A673 (cell line): Measurements from ENCODE around the gene PGA3.

ENCODE experiments used
- EZH2 ChIP-seq: fragments of 200-600 bp; sonication (generic); IDR thresholded peaks from 2 replicates; pipeline ENCODE4 v1.6.1; 2017; ENCODE audit warnings: borderline replicate concordance, low read depth, mild to moderate bottlenecking, mixed read lengths, antibody characterized with exemption, low read length; ENCODE audit not compliant: poor library complexity, severe bottlenecking
- TF ChIP-seq, protein P1 (sequence below): fragments of 300-800, 200-600 bp; sonication (generic); conservative IDR thresholded peaks from 2 replicates; pipeline ENCODE4 v1.5.1; 2017; ENCODE audit warnings: low read depth, mild to moderate bottlenecking, antibody characterized with exemption, low read length, moderate library complexity, mixed read lengths

DNA sequence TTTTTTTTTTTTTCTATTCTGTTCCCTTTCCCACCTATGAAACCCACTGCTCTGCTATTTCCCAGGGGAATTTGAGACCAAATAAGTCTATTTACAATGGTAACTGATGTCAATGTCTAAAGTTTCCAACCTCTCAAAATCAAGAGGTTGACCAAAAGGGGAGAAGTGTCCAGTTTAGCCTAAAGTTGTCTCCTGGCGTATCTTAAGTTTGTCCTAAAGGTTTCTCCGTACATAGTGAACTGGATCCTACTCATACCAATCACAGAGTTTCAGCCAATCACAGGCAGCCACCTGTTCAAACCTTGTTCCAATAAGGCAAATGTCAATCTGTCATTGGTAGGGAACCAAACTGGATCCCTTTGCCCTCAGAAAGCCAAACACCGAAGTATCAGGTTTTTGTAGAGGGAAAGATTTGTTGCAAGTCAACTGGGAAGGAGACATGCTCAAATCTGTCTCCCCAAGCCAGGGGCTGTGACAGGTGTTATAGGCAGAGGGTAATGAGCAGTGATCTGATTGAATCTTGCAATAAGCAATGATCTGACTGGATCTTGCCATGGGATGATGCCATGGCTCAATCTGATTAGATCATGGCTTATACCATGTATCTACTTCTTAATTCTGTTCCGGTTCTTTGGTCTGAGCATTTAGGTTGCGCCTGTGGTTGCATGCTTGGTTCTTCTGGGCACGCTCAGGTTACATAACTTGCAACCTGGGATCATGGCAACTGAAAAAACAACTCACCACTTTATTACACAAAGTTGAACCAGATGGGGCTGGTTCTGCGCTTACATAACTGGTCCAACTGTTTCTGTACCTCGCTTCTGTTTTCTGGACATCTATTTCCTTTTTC, 41.0 kb upstream of the PGA3 start:
- TF ChIP-seq, protein P1, sequence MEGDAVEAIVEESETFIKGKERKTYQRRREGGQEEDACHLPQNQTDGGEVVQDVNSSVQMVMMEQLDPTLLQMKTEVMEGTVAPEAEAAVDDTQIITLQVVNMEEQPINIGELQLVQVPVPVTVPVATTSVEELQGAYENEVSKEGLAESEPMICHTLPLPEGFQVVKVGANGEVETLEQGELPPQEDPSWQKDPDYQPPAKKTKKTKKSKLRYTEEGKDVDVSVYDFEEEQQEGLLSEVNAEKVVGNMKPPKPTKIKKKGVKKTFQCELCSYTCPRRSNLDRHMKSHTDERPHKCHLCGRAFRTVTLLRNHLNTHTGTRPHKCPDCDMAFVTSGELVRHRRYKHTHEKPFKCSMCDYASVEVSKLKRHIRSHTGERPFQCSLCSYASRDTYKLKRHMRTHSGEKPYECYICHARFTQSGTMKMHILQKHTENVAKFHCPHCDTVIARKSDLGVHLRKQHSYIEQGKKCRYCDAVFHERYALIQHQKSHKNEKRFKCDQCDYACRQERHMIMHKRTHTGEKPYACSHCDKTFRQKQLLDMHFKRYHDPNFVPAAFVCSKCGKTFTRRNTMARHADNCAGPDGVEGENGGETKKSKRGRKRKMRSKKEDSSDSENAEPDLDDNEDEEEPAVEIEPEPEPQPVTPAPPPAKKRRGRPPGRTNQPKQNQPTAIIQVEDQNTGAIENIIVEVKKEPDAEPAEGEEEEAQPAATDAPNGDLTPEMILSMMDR, result no peak
- TF ChIP-seq EZH2, result no peak
